GM06990 (cell line): ENCODE data around the gene PIKFYVE.
"Not testable (repeated sequence)": the region's sequence is repeated elsewhere in the genome, so short reads cannot be mapped to it uniquely, and the experiment has no call there.

ENCODE experiments used
- DNase-seq: peaks from one replicate; pipeline ENCODE4 v3.0.0-alpha.2; 2011; ENCODE audit not compliant: insufficient read length; ENCODE audit errors: extremely low read depth
- H3K27me3 ChIP-seq: replicated peaks from 2 replicates; pipeline ENCODE4 v1.6.0; 2011; ENCODE audit warnings: low read length; ENCODE audit not compliant: control insufficient read depth, insufficient read depth
- H3K36me3 ChIP-seq: 2 replicates; pipeline ENCODE4 v1.5.1; 2011; ENCODE audit warnings: low read length; ENCODE audit not compliant: control insufficient read depth, insufficient read depth
- H3K4me3 ChIP-seq: replicated peaks from 2 replicates; pipeline ENCODE4 v1.5.1; 2011; ENCODE audit warnings: low read depth, mild to moderate bottlenecking, control low read depth, low read length
- TF ChIP-seq, protein P1 (sequence below): IDR thresholded peaks from 2 replicates; pipeline ENCODE4 v1.5.1; 2011; ENCODE audit warnings: low read length, control low read depth, mild to moderate bottlenecking, inconsistent platforms; ENCODE audit not compliant: insufficient read depth, poor library complexity, severe bottlenecking

Gene PIKFYVE

DNA sequence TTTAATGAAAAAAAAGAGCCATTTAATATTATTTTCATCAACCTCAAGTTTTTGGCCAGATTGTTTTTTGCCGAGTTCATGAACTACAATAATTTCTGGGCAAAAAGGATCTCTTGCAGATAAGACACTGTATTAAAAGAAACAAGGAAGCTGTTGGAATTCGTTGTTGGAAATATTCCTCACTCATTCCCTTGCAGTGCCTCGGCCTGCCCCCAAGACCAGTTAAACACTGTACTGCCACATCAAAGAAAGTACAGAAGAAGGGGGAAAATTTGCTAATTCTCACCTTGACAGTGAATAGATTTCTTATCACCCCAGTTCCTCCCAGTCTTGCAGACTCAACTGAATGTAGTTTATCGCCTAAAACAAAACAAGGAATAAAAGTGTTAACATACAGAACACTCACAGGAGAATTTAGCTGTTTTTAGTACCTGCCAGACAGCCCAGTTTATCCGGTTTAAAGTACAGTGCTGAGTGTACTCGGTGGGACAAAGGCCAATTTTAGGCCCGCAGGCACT lies 12.4 kb upstream of the PIKFYVE start:
- TF ChIP-seq, protein P1, sequence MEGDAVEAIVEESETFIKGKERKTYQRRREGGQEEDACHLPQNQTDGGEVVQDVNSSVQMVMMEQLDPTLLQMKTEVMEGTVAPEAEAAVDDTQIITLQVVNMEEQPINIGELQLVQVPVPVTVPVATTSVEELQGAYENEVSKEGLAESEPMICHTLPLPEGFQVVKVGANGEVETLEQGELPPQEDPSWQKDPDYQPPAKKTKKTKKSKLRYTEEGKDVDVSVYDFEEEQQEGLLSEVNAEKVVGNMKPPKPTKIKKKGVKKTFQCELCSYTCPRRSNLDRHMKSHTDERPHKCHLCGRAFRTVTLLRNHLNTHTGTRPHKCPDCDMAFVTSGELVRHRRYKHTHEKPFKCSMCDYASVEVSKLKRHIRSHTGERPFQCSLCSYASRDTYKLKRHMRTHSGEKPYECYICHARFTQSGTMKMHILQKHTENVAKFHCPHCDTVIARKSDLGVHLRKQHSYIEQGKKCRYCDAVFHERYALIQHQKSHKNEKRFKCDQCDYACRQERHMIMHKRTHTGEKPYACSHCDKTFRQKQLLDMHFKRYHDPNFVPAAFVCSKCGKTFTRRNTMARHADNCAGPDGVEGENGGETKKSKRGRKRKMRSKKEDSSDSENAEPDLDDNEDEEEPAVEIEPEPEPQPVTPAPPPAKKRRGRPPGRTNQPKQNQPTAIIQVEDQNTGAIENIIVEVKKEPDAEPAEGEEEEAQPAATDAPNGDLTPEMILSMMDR: no peak
- Histone ChIP-seq H3K27me3 (no peaks in the 10 kb centered on the region), H3K4me3 (peak overlapping the region; percentile 93), H3K36me3 (no peaks in the 10 kb centered on the region; the same call in 1 of the 2 replicates)
- no peak for DNase-seq

DNA sequence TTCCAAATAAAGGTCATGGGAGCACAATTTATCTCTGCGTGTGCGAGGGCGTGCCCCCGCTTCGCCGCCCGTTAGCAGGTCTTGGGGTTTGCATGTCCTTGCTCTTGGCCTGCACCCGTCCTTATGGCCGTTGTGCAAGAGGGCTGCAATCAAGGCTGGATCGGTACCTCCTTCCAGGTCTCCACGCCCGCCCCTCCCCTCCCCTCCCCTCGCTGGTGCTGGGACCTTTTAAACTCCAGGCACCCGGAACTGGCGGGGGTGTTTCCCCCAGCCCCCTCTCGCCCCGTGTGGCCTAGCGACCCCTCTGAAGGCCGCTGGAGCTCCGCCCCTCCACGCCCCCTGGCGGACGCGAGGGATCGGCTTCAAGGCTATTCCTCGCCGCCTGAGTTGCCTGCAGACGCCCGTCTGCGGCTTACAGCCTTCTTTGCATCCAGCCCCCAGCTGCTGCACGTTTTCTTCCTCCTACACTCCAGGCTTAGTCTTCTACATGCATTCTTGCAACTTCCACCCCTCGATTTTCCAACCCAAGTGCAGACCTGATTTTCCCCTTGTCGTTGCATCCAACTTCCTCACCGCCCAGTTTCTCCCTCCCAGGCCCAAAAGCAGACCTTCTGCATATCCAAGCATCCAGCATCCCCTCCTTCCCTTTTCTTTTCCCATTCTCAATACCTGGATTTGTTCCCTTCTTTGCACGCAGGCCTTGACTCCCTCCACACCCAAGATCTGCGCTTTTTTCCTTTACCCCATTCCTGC lies 11.8 kb upstream of the PIKFYVE start:
- TF ChIP-seq, protein P1: peak; percentile 95

DNA sequence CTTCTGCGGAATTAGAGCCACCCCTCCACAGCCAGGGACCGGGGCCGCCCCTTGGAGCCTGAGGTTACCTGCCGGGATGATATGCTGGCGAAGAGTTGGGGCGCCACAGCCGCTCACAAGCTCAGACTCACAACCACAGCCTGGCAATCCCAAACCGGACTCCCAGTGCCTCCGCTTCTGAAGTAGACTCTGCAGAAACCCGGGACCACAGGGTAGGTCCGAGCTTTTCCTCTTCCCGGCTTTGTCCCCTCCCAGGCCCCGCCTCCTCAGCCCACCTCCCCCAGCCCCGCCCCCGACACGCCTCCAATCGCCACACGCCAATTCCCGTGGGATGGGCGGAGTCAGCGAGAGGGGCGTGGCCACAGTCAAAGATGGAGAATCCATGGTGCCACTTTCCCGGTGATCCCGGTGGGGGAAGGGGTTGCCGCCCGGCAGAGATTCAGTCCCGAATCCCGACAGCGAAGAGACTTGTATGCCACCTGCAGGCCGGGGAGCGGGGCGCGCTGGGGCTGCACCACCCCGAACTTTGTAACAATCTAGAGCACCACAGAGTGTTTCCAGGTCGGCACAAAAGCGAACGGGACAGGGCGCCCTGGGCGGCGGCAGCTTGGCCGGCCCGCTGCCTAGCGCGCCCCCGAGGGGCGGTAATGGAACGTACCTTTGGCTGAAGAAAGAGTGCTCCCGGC lies 11.0 kb upstream of the PIKFYVE start, which contains the start of gene IDH1:
Gene IDH1, minus strand, starts transcription at position 201 of the 686 bp plus-strand sequence. CDS start 3,520 bp downstream, outside the sequence.
- Histone ChIP-seq H3K36me3 (no peaks in the 10 kb centered on the region; the same call in 1 of the 2 replicates), H3K27me3 (no peaks in the 10 kb centered on the region), H3K4me3 (peak within 1 kb of the TSS; percentile 93)
- TF ChIP-seq, protein P1: peak; percentile 75
- peak; percentile 87 for DNase-seq

More for the DNA sequence above, 11.8 kb upstream of the PIKFYVE start:
- H3K36me3 ChIP-seq: no peaks in the 10 kb centered on the region; the same call in 1 of the 2 replicates
- no peaks in the 10 kb centered on the region for H3K27me3 ChIP-seq
- H3K4me3 ChIP-seq: peak overlapping the region; percentile 93
- DNase-seq: peak; percentile 88

GRCh38 chr2:208255557-208256106 lies 10.4 kb upstream of the PIKFYVE start:
- no peak for DNase-seq
- H3K27me3 ChIP-seq: no peaks in the 10 kb centered on the region
- TF ChIP-seq, protein P1: no peak
- peak overlapping the region; percentile 93 for H3K4me3 ChIP-seq
- no peaks in the 10 kb centered on the region; the same call in 1 of the 2 replicates for H3K36me3 ChIP-seq

DNA sequence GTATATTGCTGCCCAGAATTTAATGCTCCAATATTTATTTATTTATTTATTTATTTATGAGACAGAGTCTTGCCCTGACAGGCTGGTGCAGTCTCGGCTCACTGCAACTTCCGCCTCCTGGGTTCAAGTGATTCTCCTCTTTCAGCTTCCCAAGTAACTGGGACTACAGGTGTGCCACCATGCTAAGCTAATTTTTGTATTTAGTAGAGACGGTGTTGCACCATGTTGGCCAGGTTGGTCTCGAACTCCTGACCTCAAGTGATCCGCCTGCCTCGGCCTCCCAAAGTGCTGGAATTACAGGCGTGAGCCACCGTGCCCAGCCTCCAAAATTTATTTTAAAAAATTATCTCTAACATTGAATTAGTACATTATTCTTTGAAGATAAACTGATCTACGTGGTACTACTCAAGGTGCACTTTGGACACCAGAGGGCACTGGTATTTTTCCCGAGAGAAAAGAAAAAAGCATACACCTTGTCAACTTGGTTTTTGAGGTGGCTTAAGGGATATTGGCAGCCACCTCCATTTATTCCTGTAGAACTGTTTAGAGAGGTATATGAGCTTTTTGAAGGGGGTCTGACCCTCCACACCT lies 9.8 kb upstream of the PIKFYVE start:
- Histone ChIP-seq H3K36me3 (no peaks in the 10 kb centered on the region), H3K4me3 (no peak overlapping the region), H3K27me3 (no peaks in the 10 kb centered on the region)
- TF ChIP-seq, protein P1: peak; percentile 39
- DNase-seq: no peak

- not testable (repeated sequence) for DNase-seq, H3K4me3 ChIP-seq, H3K36me3 ChIP-seq, H3K27me3 ChIP-seq
Observed at GRCh38 chr2:208256849-208257813, 8.9 kb upstream of the PIKFYVE start.
